B cell (primary cell): ENCODE results near the gene STT3A. TPM values are rescaled to one million over a fixed set of nuclear protein-coding genes. Genes with fewer than 3 reads are reported as not detected.

Experiments used
- ATAC-seq: fragments of 200-7000 bp; cut with Tn5 transposase; one replicate; pipeline ENCODE4 v1.10.0; 2021; ENCODE audit warnings: low read depth, mild to moderate bottlenecking, moderate number of reproducible peaks, moderate library complexity
- CTCF ChIA-PET: fragments of 350-600 bp; sonication (Branson Sonifier 250); formaldehyde crosslinking; loops from one replicate; lab custom pipeline; 2021; ENCODE audit warnings: antibody characterized with exemption, inconsistent platforms; lab: Charles Lee
- POLR2A ChIA-PET: fragments of 350-600 bp; sonication (Branson Sonifier 250); formaldehyde crosslinking; loops from one replicate; lab custom pipeline; 2021; ENCODE audit warnings: antibody characterized with exemption; lab: Charles Lee
- DNase-seq: peaks from one replicate; pipeline ENCODE4 v3.0.0; 2013
- H2AFZ ChIP-seq: 2 replicates; pipeline ENCODE4 v1.6.1; 2012; ENCODE audit warnings: mild to moderate bottlenecking, low read depth, low read length; ENCODE audit not compliant: insufficient read depth, poor library complexity, severe bottlenecking
- H3K27ac ChIP-seq, 2 donors: 1 replicate in 1 of 2; 2 replicates in 1 of 2; pipeline ENCODE4 v1.5.1; 2012 to 2013; ENCODE audit warnings: low read length in 2 of 2, mild to moderate bottlenecking in 2 of 2, moderate library complexity in 1 of 2
- H3K27me3 ChIP-seq, 4 experiments: fragments of 200-600 bp in 1 of 4; sonication (generic) in 1 of 4; replicated peaks in 1 of 4; 1 replicate in 2 of 4; 2 replicates in 2 of 4; pipeline versions ENCODE4 v1.6.1 to v1.7.0; 2013 to 2016; ENCODE audit warnings: low read length in 3 of 4, mild to moderate bottlenecking in 2 of 4, mixed read lengths in 1 of 4, moderate library complexity in 1 of 4; ENCODE audit not compliant: insufficient read depth in 4 of 4, control insufficient read depth in 3 of 4; ENCODE audit errors: control extremely low read depth in 1 of 4
- H3K36me3 ChIP-seq, 2 experiments: replicated peaks in 1 of 2; 1 replicate in 1 of 2; 2 replicates in 1 of 2; pipeline versions ENCODE4 v1.6.1 to v1.7.1; 2013; ENCODE audit warnings: low read length in 1 of 2; ENCODE audit not compliant: insufficient read depth in 2 of 2, control insufficient read depth in 1 of 2; ENCODE audit errors: control extremely low read depth in 1 of 2, extremely low read depth in 1 of 2
- H3K4me1 ChIP-seq, 2 donors: fragments of 200-600 bp in 1 of 2; sonication (generic) in 1 of 2; 1 replicate in 1 of 2; 2 replicates in 1 of 2; pipeline versions ENCODE4 v1.5.1 to v1.6.1; 2013 to 2017; ENCODE audit warnings: low read length in 2 of 2; ENCODE audit not compliant: control insufficient read depth in 2 of 2, insufficient read depth in 2 of 2
- H3K4me2 ChIP-seq: replicated peaks from 2 replicates; pipeline ENCODE3; 2012; ENCODE audit warnings: mild to moderate bottlenecking, low read depth, low read length; ENCODE audit not compliant: poor library complexity, severe bottlenecking
- H3K4me3 ChIP-seq, 5 experiments: fragments of 200-600 bp in 1 of 5; sonication (generic) in 1 of 5; 1 replicate in 3 of 5; 2 replicates in 2 of 5; pipeline versions ENCODE4 v1.5.1 to v1.7.0; 2011 to 2016; ENCODE audit warnings: low read length in 4 of 5, mild to moderate bottlenecking in 4 of 5, low read depth in 2 of 5, control low read depth in 1 of 5, moderate library complexity in 1 of 5; ENCODE audit not compliant: insufficient read depth in 1 of 5; ENCODE audit errors: control extremely low read depth in 1 of 5, extremely low read depth in 1 of 5
- H3K79me2 ChIP-seq: fragments of 200-600 bp; sonication (generic); one replicate; pipeline ENCODE4 v1.6.0; 2016; ENCODE audit warnings: low read length; ENCODE audit not compliant: control insufficient read depth, insufficient read depth
- H3K9ac ChIP-seq: fragments of 200-600 bp; sonication (generic); 2 replicates; pipeline ENCODE4 v1.6.1; 2017; ENCODE audit warnings: mild to moderate bottlenecking, low read length, moderate library complexity
- H3K9me3 ChIP-seq, 3 donors: one replicate each; pipeline versions ENCODE4 v1.6.1 to v1.7.1; 2013; ENCODE audit warnings: low read length in 2 of 3; ENCODE audit not compliant: control insufficient read depth in 2 of 3, insufficient read depth in 1 of 3; ENCODE audit errors: control extremely low read depth in 1 of 3
- H4K20me1 ChIP-seq: 2 replicates; pipeline ENCODE4 v1.6.0; 2012; ENCODE audit warnings: mild to moderate bottlenecking, low read length; ENCODE audit not compliant: insufficient read depth, control insufficient read depth, poor library complexity, severe bottlenecking
- H3K27ac Mint-ChIP-seq: one replicate; pipeline ENCODE4 v1.8.0; 2021; ENCODE audit warnings: mixed read lengths
- H3K27me3 Mint-ChIP-seq: one replicate; pipeline ENCODE4 v1.8.0; 2021; ENCODE audit warnings: mixed read lengths
- H3K4me1 Mint-ChIP-seq: one replicate; pipeline ENCODE4 v1.8.0; 2021; ENCODE audit warnings: mixed read lengths
- H3K4me3 Mint-ChIP-seq: one replicate; pipeline ENCODE4 v1.8.0; 2021; ENCODE audit warnings: mixed read lengths
- H3K9me3 Mint-ChIP-seq: one replicate; pipeline ENCODE4 v1.8.0; 2022; ENCODE audit warnings: mixed read lengths; ENCODE audit not compliant: insufficient read depth
- EZH2 ChIP-seq: IDR thresholded peaks from 2 replicates; pipeline ENCODE4 v1.6.1; 2012; ENCODE audit warnings: borderline replicate concordance, low read depth, mild to moderate bottlenecking, moderate library complexity, low read length; ENCODE audit not compliant: insufficient read depth, poor library complexity, severe bottlenecking
- WGBS: methylation state at CpG from one replicate; pipeline ENCODE4 v1.1.5; 2013; ENCODE audit warnings: missing lambda C conversion rate; ENCODE audit not compliant: insufficient coverage; 5-methylcytosine and 5-hydroxymethylcytosine counted together
- intact Hi-C: fragments of 100-400 bp; cut with micrococcal nuclease; formaldehyde crosslinking; loops from one replicate; pipeline ENCODE4 v1.10.0; 2022
- polyA plus RNA-seq: library from polyadenylated mRNA; depleted of rRNA; stranded (reverse); fragments of >200 nt; gene quantifications from 2 replicates; pipeline ENCODE4 v1.2.3, GENCODE V29; 2012
- total RNA-seq, 2 donors: library from RNA; stranded (reverse); fragments of 120-200 nt in 1 of 2; gene quantifications; 1 replicate in 1 of 2; 2 replicates in 1 of 2; pipeline versions ENCODE4 v1.2.3 to v1.2.4, GENCODE V29; 2013 to 2022
- TF ChIP-seq, protein P1 (sequence below): fragments of 200-600 bp; IDR thresholded peaks from one replicate; pipeline ENCODE4 v1.8.0; 2022; ENCODE audit warnings: antibody characterized with exemption, mild to moderate bottlenecking

Gene STT3A
- total and polyA plus RNA-seq, 2 donors (not counting 1 experiment from before 2014, with no cell fraction given): 29.7 to 78.4 TPM

DNA sequence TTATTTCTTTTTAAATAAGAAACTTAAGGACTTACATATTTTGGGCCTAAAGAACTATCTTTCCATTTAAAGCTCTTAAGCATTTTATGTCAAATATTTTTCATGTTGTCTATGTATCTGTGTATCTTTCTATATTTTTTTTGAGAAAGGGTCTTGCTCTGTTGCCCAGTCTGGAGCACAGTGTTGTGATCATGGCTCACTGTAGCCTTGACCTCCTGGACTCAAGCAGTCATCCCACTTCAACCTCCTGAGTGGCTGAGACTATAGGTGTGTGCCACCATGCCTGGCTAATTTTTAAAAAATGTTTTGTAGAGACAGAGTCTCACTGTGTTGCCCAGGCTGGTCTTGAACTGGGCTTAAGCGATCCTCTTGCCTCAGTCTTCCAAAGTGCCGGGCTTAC, 8.0 kb downstream of the STT3A start:
- ChIA-PET POLR2A (no interaction called here), CTCF (no interaction called here)
- H3K36me3 ChIP-seq: peaks cover 6 to 73% of the 10 kb centered on the region in 2 experiments
- H3K9me3 ChIP-seq: no peaks in the 10 kb centered on the region
- ATAC-seq: no peak
- no peak for DNase-seq
- H3K4me3 ChIP-seq: no peak overlapping the region
- Mint-ChIP-seq H3K27me3 (no peaks in the 10 kb centered on the region), H3K9me3 (no peaks in the 10 kb centered on the region), H3K27ac (no peak overlapping the region), H3K4me3 (no peak overlapping the region), H3K4me1 (peaks cover 7% of the 10 kb centered on the region)
- intact Hi-C loops: no loop called here
- H3K79me2 ChIP-seq: peaks cover 31% of the 10 kb centered on the region
- no peak overlapping the region for H2AFZ ChIP-seq
- peaks cover 0 to 1% of the 10 kb centered on the region in 2 donors for H3K4me1 ChIP-seq
- no peak overlapping the region for H3K9ac ChIP-seq
- no peak overlapping the region for H3K27ac ChIP-seq
- no peaks in the 10 kb centered on the region for H4K20me1 ChIP-seq
- 100% methylated on average over 1 of the region's 2 CpGs for WGBS
- TF ChIP-seq, protein P1, sequence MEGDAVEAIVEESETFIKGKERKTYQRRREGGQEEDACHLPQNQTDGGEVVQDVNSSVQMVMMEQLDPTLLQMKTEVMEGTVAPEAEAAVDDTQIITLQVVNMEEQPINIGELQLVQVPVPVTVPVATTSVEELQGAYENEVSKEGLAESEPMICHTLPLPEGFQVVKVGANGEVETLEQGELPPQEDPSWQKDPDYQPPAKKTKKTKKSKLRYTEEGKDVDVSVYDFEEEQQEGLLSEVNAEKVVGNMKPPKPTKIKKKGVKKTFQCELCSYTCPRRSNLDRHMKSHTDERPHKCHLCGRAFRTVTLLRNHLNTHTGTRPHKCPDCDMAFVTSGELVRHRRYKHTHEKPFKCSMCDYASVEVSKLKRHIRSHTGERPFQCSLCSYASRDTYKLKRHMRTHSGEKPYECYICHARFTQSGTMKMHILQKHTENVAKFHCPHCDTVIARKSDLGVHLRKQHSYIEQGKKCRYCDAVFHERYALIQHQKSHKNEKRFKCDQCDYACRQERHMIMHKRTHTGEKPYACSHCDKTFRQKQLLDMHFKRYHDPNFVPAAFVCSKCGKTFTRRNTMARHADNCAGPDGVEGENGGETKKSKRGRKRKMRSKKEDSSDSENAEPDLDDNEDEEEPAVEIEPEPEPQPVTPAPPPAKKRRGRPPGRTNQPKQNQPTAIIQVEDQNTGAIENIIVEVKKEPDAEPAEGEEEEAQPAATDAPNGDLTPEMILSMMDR: no peak
- no peak for TF ChIP-seq EZH2
- no peak overlapping the region for H3K4me2 ChIP-seq
- H3K27me3 ChIP-seq: no peaks in the 10 kb centered on the region

DNA sequence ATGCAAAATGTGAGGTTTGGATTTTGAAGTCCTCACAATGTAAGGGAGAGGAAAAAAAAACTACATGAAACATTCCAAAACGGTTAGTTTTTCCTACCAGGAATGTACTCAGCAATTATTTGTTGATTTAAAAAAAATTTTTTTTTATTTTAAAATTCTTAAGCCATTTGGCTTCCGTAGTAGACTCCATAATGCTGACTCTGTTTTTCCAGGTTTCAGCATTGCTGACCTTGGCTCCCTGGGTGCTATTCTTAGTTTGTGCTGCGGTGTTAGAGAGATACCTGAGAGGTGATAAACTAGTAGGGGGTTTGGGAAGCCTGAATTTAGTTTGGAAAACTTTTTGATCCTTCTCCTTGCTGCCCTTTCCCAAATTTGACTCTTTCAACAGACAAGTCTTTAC, 10.6 kb downstream of the STT3A start:
- Histone ChIP-seq H3K27me3 (no peaks in the 10 kb centered on the region), H3K4me3 (no peak overlapping the region), H3K4me2 (no peak overlapping the region), H3K79me2 (peaks cover 11% of the 10 kb centered on the region), H4K20me1 (no peaks in the 10 kb centered on the region), H3K9me3 (no peaks in the 10 kb centered on the region), H2AFZ (no peak overlapping the region), H3K27ac (no peak overlapping the region), H3K9ac (no peak overlapping the region), H3K4me1 (no peaks in the 10 kb centered on the region), H3K36me3 (peaks cover 20 to 85% of the 10 kb centered on the region in 2 experiments)
- DNase-seq: no peak
- H3K4me3 Mint-ChIP-seq: no peak overlapping the region
- ChIA-PET POLR2A (no interaction called here), CTCF (no interaction called here)
- TF ChIP-seq, protein P1: no peak
- TF ChIP-seq EZH2: no peak
- intact Hi-C loops: no loop called here
- H3K9me3 Mint-ChIP-seq: no peaks in the 10 kb centered on the region
- no peaks in the 10 kb centered on the region for H3K4me1 Mint-ChIP-seq
- no peak overlapping the region for H3K27ac Mint-ChIP-seq
- no CpG with 5 or more reads among the region's 3 CpGs for WGBS
- no peaks in the 10 kb centered on the region for H3K27me3 Mint-ChIP-seq
- no peak for ATAC-seq
